ENCODE measurements around the gene GPANK1.

GPANK1 gene

DNA sequence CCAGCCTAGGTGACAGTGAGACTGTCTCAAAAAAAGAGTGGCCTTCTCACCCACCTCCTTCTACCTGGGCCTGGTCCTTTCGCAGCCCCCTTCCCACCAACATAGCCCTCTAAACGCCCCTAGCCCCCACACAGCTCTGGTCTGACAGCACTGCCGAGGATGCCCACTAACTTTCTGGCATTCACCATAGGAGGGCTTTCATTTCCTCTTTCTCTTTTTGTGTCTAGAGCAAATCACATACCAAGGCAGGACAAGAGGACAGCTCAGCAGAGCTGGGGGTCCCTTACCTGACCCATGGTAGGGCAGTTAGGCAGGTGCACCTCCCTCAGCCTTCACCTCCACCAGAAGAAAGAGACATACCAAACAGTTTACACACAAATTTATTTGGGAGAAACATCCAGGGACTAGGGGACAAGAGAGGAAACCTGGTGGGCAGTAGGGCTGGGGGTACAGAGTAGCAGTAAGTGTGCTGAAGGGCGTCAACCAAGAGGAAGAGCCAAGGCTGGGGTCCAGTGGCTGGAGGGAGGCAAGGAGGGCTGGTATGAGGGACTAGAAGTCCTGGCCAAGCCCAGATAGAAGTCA, 11.6 kb upstream of the GPANK1 start:
- DNase-seq (ENCODE audit: low read depth) = no peak
- TF ChIP-seq, protein P1, sequence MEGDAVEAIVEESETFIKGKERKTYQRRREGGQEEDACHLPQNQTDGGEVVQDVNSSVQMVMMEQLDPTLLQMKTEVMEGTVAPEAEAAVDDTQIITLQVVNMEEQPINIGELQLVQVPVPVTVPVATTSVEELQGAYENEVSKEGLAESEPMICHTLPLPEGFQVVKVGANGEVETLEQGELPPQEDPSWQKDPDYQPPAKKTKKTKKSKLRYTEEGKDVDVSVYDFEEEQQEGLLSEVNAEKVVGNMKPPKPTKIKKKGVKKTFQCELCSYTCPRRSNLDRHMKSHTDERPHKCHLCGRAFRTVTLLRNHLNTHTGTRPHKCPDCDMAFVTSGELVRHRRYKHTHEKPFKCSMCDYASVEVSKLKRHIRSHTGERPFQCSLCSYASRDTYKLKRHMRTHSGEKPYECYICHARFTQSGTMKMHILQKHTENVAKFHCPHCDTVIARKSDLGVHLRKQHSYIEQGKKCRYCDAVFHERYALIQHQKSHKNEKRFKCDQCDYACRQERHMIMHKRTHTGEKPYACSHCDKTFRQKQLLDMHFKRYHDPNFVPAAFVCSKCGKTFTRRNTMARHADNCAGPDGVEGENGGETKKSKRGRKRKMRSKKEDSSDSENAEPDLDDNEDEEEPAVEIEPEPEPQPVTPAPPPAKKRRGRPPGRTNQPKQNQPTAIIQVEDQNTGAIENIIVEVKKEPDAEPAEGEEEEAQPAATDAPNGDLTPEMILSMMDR (IDR thresholded peaks at IDR 0.05; ENCODE audit: low read length, missing control alignments) = no peak
- H3K4me3 ChIP-seq (replicated peaks; ENCODE audit: low read depth, low read length) = no peak overlapping the region

DNA sequence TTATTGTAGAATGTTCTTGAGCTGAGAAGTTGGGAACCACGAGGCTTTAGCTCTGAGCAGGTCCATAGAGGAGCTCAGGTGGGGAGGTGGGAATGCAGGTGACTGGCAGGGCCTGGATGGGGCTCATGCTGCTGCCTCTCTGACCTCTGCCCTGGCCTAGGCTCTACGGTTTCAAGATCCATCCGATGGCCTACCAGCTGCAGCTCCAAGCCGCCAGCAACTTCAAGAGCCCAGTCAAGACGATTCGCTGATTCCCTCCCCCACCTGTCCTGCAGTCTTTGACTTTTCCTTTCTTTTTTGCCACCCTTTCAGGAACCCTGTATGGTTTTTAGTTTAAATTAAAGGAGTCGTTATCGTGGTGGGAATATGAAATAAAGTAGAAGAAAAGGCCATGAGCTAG, 4.9 kb upstream of the GPANK1 start, which contains the start of gene LY6G5B:
Gene LY6G5B, plus strand, starts transcription at position 301 of the 400 bp plus-strand sequence. CDS start 975 bp downstream, outside the sequence.
- TF ChIP-seq, protein P1 (IDR thresholded peaks at IDR 0.05; ENCODE audit: low read length, missing control alignments) = no peak
- DNase-seq (ENCODE audit: low read depth) = no peak
- no peak within 1 kb of the TSS for H3K4me3 ChIP-seq (replicated peaks; ENCODE audit: low read depth, low read length)

DNA sequence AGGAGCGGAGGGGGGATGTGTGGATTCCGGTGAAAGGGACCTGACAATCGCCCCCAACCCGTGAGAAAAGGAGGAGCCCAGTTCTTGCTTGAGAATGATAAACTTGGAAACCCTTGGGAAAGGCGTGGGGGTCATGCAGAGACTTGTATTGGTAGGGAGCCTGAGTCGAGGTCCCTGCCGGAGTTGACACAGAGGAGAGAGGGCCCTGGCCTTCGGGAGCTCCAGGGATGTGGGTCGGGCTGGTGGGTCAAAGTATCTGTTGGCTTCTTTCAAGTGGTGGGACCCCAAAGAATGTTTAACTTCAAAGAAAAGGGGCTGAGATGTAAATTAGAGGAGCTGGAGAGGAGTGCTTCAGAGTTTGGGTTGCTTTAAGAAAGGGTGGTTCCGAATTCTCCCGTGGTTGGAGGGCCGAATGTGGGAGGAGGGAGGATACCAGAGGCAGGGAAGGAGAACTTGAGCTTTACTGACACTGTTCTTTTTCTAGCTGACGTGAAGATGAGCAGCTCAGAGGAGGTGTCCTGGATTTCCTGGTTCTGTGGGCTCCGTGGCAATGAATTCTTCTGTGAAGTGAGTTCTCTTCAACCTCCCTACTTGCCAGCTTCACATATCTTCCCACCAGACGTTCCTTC, 1.7 kb upstream of the GPANK1 start:
- peak overlapping the region; percentile 96 for H3K4me3 ChIP-seq (replicated peaks; ENCODE audit: low read depth, low read length)
- DNase-seq (ENCODE audit: low read depth) = no peak
- TF ChIP-seq, protein P1 (IDR thresholded peaks at IDR 0.05; ENCODE audit: low read length, missing control alignments) = no peak

DNA sequence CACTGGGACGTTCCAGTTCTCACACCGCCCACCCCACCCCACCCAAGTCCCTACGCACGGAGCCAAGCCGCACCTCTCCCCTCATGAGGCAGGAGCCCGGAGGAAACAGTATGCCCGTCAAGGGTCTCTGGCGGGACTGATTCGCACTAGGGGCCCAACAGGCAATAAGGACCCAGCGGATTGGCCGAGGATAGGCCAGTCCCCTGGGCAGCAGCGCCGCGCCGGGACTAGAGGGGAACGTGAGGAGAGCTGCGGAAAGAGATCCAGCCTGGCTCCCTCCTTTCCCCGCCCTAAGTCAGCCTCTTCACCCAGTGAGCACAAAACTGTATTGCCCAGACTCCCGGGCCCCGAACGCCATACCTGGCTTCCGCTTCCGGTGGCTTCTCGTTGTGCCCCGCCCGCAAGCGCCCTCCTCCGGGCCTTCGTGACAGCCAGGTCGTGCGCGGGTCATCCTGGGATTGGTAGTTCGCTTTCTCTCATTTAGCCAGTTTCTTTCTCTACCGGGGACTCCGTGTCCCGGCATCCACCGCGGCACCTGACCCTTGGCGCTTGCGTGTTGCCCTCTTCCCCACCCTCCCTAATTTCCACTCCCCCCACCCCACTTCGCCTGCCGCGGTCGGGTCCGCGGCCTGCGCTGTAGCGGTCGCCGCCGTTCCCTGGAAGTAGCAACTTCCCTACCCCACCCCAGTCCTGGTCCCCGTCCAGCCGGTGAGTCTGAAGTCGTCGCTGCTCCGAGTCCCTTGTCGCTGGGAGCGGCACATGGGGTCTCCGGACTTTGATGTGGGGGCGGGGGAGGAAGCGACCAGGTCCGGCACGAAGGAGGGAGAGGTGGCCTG, 922 bp upstream of the GPANK1 start, which contains the start of gene CSNK2B:
Gene CSNK2B, plus strand, starts transcription at position 580 of the 836 bp plus-strand sequence. CDS start 752 bp downstream, outside the sequence.
- peak within 1 kb of the TSS; percentile 96 for H3K4me3 ChIP-seq (replicated peaks; ENCODE audit: low read depth, low read length)
- TF ChIP-seq, protein P1 (IDR thresholded peaks at IDR 0.05; ENCODE audit: low read length, missing control alignments) = no peak

DNA sequence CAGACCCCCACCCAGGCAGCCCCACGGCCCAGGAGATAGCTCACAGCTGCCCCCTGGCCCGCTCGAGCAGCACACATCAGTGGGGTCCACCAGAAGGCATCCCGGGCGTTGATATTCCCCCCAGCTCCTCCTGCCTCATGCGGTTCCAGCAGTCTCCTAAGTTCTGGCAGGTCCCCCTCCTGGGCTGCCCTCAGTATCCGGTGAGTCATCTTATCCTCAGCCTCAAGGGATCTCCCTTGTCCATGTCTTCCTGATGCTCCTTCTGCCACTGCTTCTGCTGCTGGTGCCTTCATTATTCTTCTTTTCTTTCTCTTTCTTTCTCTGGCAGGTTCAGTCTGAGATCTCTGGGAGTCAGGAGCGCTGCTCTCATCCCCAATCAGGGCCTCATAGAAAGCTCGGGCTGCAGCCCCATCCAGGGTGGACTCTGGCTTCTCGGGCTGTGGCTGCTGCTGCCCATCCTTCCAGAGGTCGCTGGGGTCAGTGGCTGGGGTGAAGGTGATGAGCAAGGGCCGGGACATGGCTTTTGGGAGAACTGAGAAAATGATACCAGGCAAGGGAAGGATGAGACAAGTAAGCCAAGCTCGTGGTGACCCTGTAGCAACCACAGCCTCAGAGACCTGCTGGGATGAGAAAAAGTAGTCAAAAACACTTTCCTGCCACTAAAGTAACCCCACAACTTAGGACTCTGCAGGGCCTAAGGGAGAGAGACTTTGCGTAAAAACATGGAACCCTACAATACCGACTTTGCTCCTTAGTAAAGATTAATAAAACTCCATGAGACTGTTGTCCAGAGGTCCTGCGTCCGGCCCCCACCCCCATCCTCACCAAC, 622 bp downstream of the GPANK1 start:
- TF ChIP-seq, protein P1 (IDR thresholded peaks at IDR 0.05; ENCODE audit: low read length, missing control alignments) = no peak
- peak overlapping the region; percentile 96 for H3K4me3 ChIP-seq (replicated peaks; ENCODE audit: low read depth, low read length)
- peak; percentile 75 for DNase-seq (ENCODE audit: low read depth)

More for the DNA sequence above, 922 bp upstream of the GPANK1 start, which contains the start of gene CSNK2B:
- DNase-seq (ENCODE audit: low read depth) = peak; percentile 97

All from fibroblast of pulmonary artery (primary cell).